Activated CD8-positive, alpha-beta T cell treated with anti-CD3 and anti-CD28 coated beads for 36 hours (primary cell): ENCODE data around the gene CDH18. TPM values are rescaled to one million over a fixed set of nuclear protein-coding genes. Genes with fewer than 3 reads are reported as not detected.

Experiments used
- ATAC-seq: fragments of 200-7000 bp; cut with Tn5 transposase; one replicate; pipeline ENCODE4 v1.10.0; 2021; ENCODE audit warnings: mild to moderate bottlenecking, moderate library complexity
- CTCF ChIA-PET: fragments of 350-600 bp; sonication (Branson Sonifier 250); formaldehyde crosslinking; loops from one replicate; lab custom pipeline; 2021; ENCODE audit warnings: antibody characterized with exemption; lab: Charles Lee
- POLR2A ChIA-PET: fragments of 350-600 bp; sonication (Branson Sonifier 250); formaldehyde crosslinking; loops from one replicate; lab custom pipeline; 2021; ENCODE audit warnings: antibody characterized with exemption; lab: Charles Lee
- DNase-seq: peaks from one replicate; pipeline ENCODE4 v3.0.0-alpha.2; 2020
- H3K27ac Mint-ChIP-seq: one replicate; pipeline ENCODE4 v1.8.0; 2021; ENCODE audit warnings: mild to moderate bottlenecking, mixed read lengths
- H3K27me3 Mint-ChIP-seq: one replicate; pipeline ENCODE4 v1.8.0; 2021; ENCODE audit warnings: mixed read lengths
- H3K36me3 Mint-ChIP-seq: one replicate; pipeline ENCODE4 v1.8.0; 2021; ENCODE audit warnings: low read depth, mixed read lengths
- H3K4me1 Mint-ChIP-seq: one replicate; pipeline ENCODE4 v1.8.0; 2021; ENCODE audit warnings: low read depth, mixed read lengths
- H3K4me3 Mint-ChIP-seq: one replicate; pipeline ENCODE4 v1.8.0; 2021; ENCODE audit warnings: mild to moderate bottlenecking, moderate library complexity, mixed read lengths
- H3K9me3 Mint-ChIP-seq: one replicate; pipeline ENCODE4 v1.8.0; 2021; ENCODE audit warnings: mixed read lengths
- CTCF ChIP-seq: fragments of 200-600 bp; IDR thresholded peaks from one replicate; pipeline ENCODE4 v1.8.0; 2022; ENCODE audit warnings: antibody characterized with exemption, mild to moderate bottlenecking
- intact Hi-C: fragments of 100-400 bp; cut with micrococcal nuclease; formaldehyde crosslinking; loops from one replicate; pipeline ENCODE4 v1.10.0; 2022
- total RNA-seq, 2 experiments: library from RNA; stranded (reverse); gene quantifications; one replicate each; pipeline ENCODE4 v1.2.3, GENCODE V29; 2021

Gene CDH18
- total RNA-seq, 2 experiments from 2014 or later = not detected

GRCh38 chr5:19564036-19564435 lies 424.0 kb downstream of the CDH18 start:
- H3K36me3 Mint-ChIP-seq = no peaks in the 10 kb centered on the region
- H3K9me3 Mint-ChIP-seq = peaks cover 16% of the 10 kb centered on the region
- ATAC-seq (no peak), DNase-seq (no peak)
- H3K4me1 Mint-ChIP-seq = no peaks in the 10 kb centered on the region
- no peak overlapping the region for H3K27ac Mint-ChIP-seq
- CTCF ChIA-PET = no interaction called here
- no peaks in the 10 kb centered on the region for H3K27me3 Mint-ChIP-seq
- no peak overlapping the region for H3K4me3 Mint-ChIP-seq
- no peak for TF ChIP-seq CTCF
- POLR2A ChIA-PET = no interaction called here
- intact Hi-C loops = no loop called here

GRCh38 chr5:19555876-19556275 lies 432.1 kb downstream of the CDH18 start:
- Mint-ChIP-seq H3K27me3 (no peaks in the 10 kb centered on the region), H3K9me3 (peaks cover 10% of the 10 kb centered on the region), H3K36me3 (no peaks in the 10 kb centered on the region), H3K4me3 (no peak overlapping the region), H3K4me1 (no peaks in the 10 kb centered on the region), H3K27ac (no peak overlapping the region)
- no peak for TF ChIP-seq CTCF
- ChIA-PET CTCF (no interaction called here), POLR2A (no interaction called here)
- DNase-seq = no peak
- no peak for ATAC-seq
- intact Hi-C loops = no loop called here

- peaks cover 8% of the 10 kb centered on the region for H3K9me3 Mint-ChIP-seq
- intact Hi-C loops = no loop called here
- POLR2A ChIA-PET = no interaction called here
- no peak overlapping the region for H3K27ac Mint-ChIP-seq
- CTCF ChIA-PET = no interaction called here
- DNase-seq (no peak), ATAC-seq (no peak)
- no peak for TF ChIP-seq CTCF
- H3K36me3 Mint-ChIP-seq = no peaks in the 10 kb centered on the region
- no peak overlapping the region for H3K4me3 Mint-ChIP-seq
- no peaks in the 10 kb centered on the region for H3K27me3 Mint-ChIP-seq
- H3K4me1 Mint-ChIP-seq = no peaks in the 10 kb centered on the region
Observed at GRCh38 chr5:19555436-19555835, 432.6 kb downstream of the CDH18 start.

DNA sequence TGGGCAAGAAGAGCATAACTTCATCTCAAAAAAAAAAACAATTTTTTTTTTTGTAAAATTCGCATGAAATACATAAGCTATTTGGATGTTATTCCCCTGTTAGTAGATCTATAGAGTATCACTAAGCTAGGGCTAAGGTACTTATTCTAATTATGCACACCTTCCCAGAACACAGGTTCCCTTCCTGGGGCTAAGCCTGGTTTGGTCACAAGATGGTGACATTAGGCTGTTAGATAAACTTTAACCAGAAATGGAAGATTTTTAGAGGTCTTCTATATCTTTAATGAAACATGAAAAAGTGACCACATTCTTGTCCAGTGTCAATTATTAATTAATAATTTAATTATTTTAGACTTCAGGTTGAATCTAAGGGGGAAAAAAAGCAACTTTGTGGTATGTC lies 433.5 kb downstream of the CDH18 start:
- no peaks in the 10 kb centered on the region for H3K27me3 Mint-ChIP-seq
- H3K4me3 Mint-ChIP-seq = no peak overlapping the region
- intact Hi-C loops = no loop called here
- ChIA-PET CTCF (no interaction called here), POLR2A (no interaction called here)
- H3K4me1 Mint-ChIP-seq = no peaks in the 10 kb centered on the region
- DNase-seq (no peak), ATAC-seq (no peak)
- H3K36me3 Mint-ChIP-seq = no peaks in the 10 kb centered on the region
- no peak for TF ChIP-seq CTCF
- no peak overlapping the region for H3K27ac Mint-ChIP-seq
- peaks cover 10% of the 10 kb centered on the region for H3K9me3 Mint-ChIP-seq

DNA sequence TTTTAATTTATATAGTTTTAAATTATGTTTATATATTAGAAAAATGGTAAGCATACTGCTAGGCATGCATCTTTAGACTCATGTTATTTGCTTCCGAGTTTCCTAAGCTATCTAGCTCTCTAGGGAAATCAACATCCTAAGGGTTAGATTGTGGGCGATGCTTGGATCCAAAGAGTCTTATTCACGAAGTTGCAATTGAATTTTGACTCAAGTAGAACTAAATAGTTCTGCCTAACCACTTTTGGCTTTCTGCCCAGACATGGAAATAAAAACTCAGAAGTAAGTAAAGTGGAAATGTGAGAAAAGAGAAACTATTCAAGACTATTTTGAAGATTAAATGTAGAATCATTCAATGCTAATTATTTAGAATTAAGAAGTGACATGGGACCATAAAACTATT lies 440.4 kb downstream of the CDH18 start:
- no peaks in the 10 kb centered on the region for H3K4me1 Mint-ChIP-seq

More for the DNA sequence above, 440.4 kb downstream of the CDH18 start:
- Mint-ChIP-seq H3K9me3 (peaks cover 10% of the 10 kb centered on the region), H3K4me3 (no peak overlapping the region), H3K36me3 (no peaks in the 10 kb centered on the region), H3K27ac (no peak overlapping the region), H3K27me3 (no peaks in the 10 kb centered on the region)
- DNase-seq (no peak), ATAC-seq (no peak)
- POLR2A ChIA-PET = no interaction called here
- intact Hi-C loops = no loop called here
- TF ChIP-seq CTCF = no peak
- CTCF ChIA-PET = no interaction called here
